HepG2 (cell line): ENCODE data around the gene CASD1. TPM values are rescaled to one million over a fixed set of nuclear protein-coding genes. Genes with fewer than 3 reads are reported as not detected.

ENCODE experiments used
- ATAC-seq: fragments of 200-7000 bp; cut with Tn5 transposase; 3 replicates; pipeline ENCODE4 v1.9.1; 2020; ENCODE audit warnings: mild to moderate bottlenecking, moderate library complexity
- BruUV-seq: library from RNA; stranded (reverse); fragments of 400-500 nt; replicated peaks from 2 replicates; lab custom pipeline; 2021; lab: Mats Ljungman, UMichigan
- CTCF ChIA-PET: fragments of 300-600 bp; formaldehyde crosslinking; extraction: SDS; loops from one replicate; lab custom pipeline; 2021; ENCODE audit warnings: low total read pairs, inconsistent platforms, low intra/inter-chr PET ratio; lab: Yijun Ruan, JAX
- POLR2A ChIA-PET: fragments of 350-600 bp; sonication (Branson Sonifier 250); formaldehyde crosslinking; loops from one replicate; lab custom pipeline; 2020; ENCODE audit warnings: antibody characterized with exemption, inconsistent platforms; lab: Yijun Ruan, JAX
- DNase-seq: peaks from one replicate; pipeline ENCODE4 v3.0.0-alpha.2; 2015; ENCODE audit warnings: low spot score
- FAIRE-seq: peaks from 3 replicates; lab custom pipeline; 2011; peaks lifted over from hg19 to GRCh38; lab: Jason Lieb, UNC
- H2AFZ ChIP-seq: one replicate; pipeline ENCODE4 v1.6.1; 2011; ENCODE audit warnings: low read length, inconsistent platforms
- H3K27ac ChIP-seq: fragments of 300-600 bp; 3 replicates; pipeline ENCODE4 v1.8.0; 2011; ENCODE audit warnings: mixed run types, mild to moderate bottlenecking, mixed read lengths, low read length, inconsistent platforms; ENCODE audit not compliant: insufficient read depth; ENCODE audit errors: extremely low read length
- H3K27me3 ChIP-seq, 2 experiments: fragments of 200-600 bp in 1 of 2; 2 replicates in 1 of 2; 3 replicates in 1 of 2; pipeline versions ENCODE4 v1.6.0 to v1.8.0; 2011; ENCODE audit warnings: low read length in 2 of 2, mild to moderate bottlenecking in 2 of 2, moderate library complexity in 2 of 2, inconsistent platforms in 1 of 2; ENCODE audit not compliant: insufficient read depth in 2 of 2, control insufficient read depth in 1 of 2
- H3K36me3 ChIP-seq, 2 experiments: fragments of 200-600 bp in 1 of 2; replicated peaks in 1 of 2; 2 replicates in 1 of 2; 3 replicates in 1 of 2; pipeline versions ENCODE4 v1.5.1 to v1.8.0; 2011; ENCODE audit warnings: low read length in 2 of 2, inconsistent platforms in 1 of 2; ENCODE audit not compliant: insufficient read depth in 2 of 2, control insufficient read depth in 1 of 2
- H3K4me1 ChIP-seq: 2 replicates; pipeline ENCODE4 v1.5.1; 2012; ENCODE audit warnings: low read length, inconsistent platforms; ENCODE audit not compliant: insufficient read depth
- H3K4me2 ChIP-seq: 2 replicates; pipeline ENCODE4 v1.6.0; 2011; ENCODE audit warnings: low read depth, low read length, inconsistent platforms
- H3K4me3 ChIP-seq, 3 experiments: fragments of 200-600 bp in 1 of 3; sonication (generic), shearing (Covaris generic) in 1 of 3; replicated peaks in 1 of 3; 2 replicates each; pipeline ENCODE4 v1.5.1; 2011 to 2016; ENCODE audit warnings: low read length in 3 of 3, inconsistent platforms in 2 of 3, low read depth in 2 of 3, mild to moderate bottlenecking in 2 of 3, control low read depth in 1 of 3, mixed read lengths in 1 of 3; ENCODE audit not compliant: insufficient read depth in 1 of 3
- H3K79me2 ChIP-seq: one replicate; pipeline ENCODE4 v1.6.1; 2011; ENCODE audit warnings: low read length, inconsistent platforms; ENCODE audit not compliant: insufficient read depth
- H3K9ac ChIP-seq: 2 replicates; pipeline ENCODE4 v1.6.0; 2011; ENCODE audit warnings: mild to moderate bottlenecking, low read depth, low read length, inconsistent platforms; ENCODE audit not compliant: insufficient read depth
- H3K9me3 ChIP-seq: 2 replicates; pipeline ENCODE4 v1.5.1; 2012; ENCODE audit warnings: mild to moderate bottlenecking, low read length
- H4K20me1 ChIP-seq: 2 replicates; pipeline ENCODE4 v1.6.0; 2011; ENCODE audit warnings: inconsistent platforms, mild to moderate bottlenecking, low read length, moderate library complexity; ENCODE audit not compliant: insufficient read depth
- BRD4 ChIP-seq: sonication (generic); formaldehyde crosslinking; IDR thresholded peaks from 2 replicates; pipeline ENCODE4 v1.4.0; 2020; ENCODE audit warnings: missing genetic modification reagents
- GABPB1 ChIP-seq: IDR thresholded peaks from 2 replicates; pipeline ENCODE4 v1.6.1; 2016; ENCODE audit warnings: mild to moderate bottlenecking, missing genetic modification reagents, moderate library complexity, missing compliant biosample characterization
- MEF2D ChIP-seq: sonication (generic); formaldehyde crosslinking; IDR thresholded peaks from 2 replicates; pipeline ENCODE4 v1.5.1; 2020; ENCODE audit warnings: mild to moderate bottlenecking, missing genetic modification reagents
- MZF1 ChIP-seq: sonication (generic); formaldehyde crosslinking; IDR thresholded peaks from 2 replicates; pipeline ENCODE4 v1.8.1; 2023; ENCODE audit warnings: mild to moderate bottlenecking, missing genetic modification reagents, borderline replicate concordance
- RORA ChIP-seq: sonication (generic); formaldehyde crosslinking; IDR thresholded peaks from 2 replicates; pipeline ENCODE4 v1.5.0; 2020; ENCODE audit warnings: mild to moderate bottlenecking, missing genetic modification reagents, moderate library complexity
- SMAD9 ChIP-seq: sonication (generic); formaldehyde crosslinking; IDR thresholded peaks from 2 replicates; pipeline ENCODE4 v1.5.1; 2020; ENCODE audit warnings: mild to moderate bottlenecking, missing genetic modification reagents
- WGBS: methylation state at CpG from one replicate; pipeline ENCODE4 v1.1.6; 2017; ENCODE audit warnings: low lambda C conversion rate; 5-methylcytosine and 5-hydroxymethylcytosine counted together
- in situ Hi-C: cut with HindIII; loops from 2 replicates; pipeline ENCODE4 v1.10.0; 2017; ENCODE audit warnings: low pct_unique_long_range_greater_than_20kb; ENCODE audit not compliant: extremely low pct_ligation_motif_present
- intact Hi-C: fragments of 100-400 bp; cut with micrococcal nuclease; formaldehyde crosslinking; loops from one replicate; pipeline ENCODE4 v1.10.0; 2022; ENCODE audit not compliant: unreplicated experiment
- polyA plus RNA-seq, 8 experiments: library from polyadenylated mRNA; depleted of rRNA in 3 of 8; stranded (reverse) in 7 of 8; unstranded in 1 of 8; fragments of >200 nt; fragmentation: Illumina TruSeq in 4 of 8; extraction: Trizol in 4 of 8; gene quantifications; 2 replicates each; pipeline versions ENCODE4 v1.2.1 to v1.2.3, GENCODE V29; 2011 to 2016; ENCODE audit warnings: low read depth in 4 of 8, missing spikeins in 1 of 8, mixed read lengths in 1 of 8; ENCODE audit not compliant: insufficient read depth in 1 of 8
- total RNA-seq, 5 experiments: library from RNA; depleted of rRNA; stranded (reverse); fragments of >200 nt; fragmentation: Illumina TruSeq; extraction: Trizol; gene quantifications; 2 replicates each; pipeline ENCODE4 v1.2.3, GENCODE V29; 2016; ENCODE audit warnings: low read depth in 1 of 5
- TF ChIP-seq, protein P1 (sequence below): sonication (generic); formaldehyde crosslinking; IDR thresholded peaks from 2 replicates; pipeline ENCODE4 v1.4.0; 2020; ENCODE audit warnings: missing genetic modification reagents
- TF ChIP-seq, protein P2 (sequence below), 2 experiments: fragments of 450-650 bp in 1 of 2; sonication (generic) in 1 of 2; formaldehyde crosslinking; IDR thresholded peaks; 2 replicates each; pipeline versions ENCODE4 v1.5.0 to v1.8.0; 2020 to 2022; ENCODE audit warnings: mild to moderate bottlenecking in 1 of 2, missing genetic modification reagents in 1 of 2
- TF ChIP-seq, protein P3 (sequence below): IDR thresholded peaks from 2 replicates; pipeline ENCODE4 v1.4.0; 2020; ENCODE audit warnings: mild to moderate bottlenecking, missing genetic modification reagents
- TF ChIP-seq, protein P4 (sequence below): IDR thresholded peaks from 2 replicates; pipeline ENCODE4 v1.6.1; 2016; ENCODE audit warnings: missing compliant biosample characterization, missing genetic modification reagents, borderline replicate concordance

CASD1 gene
- total and polyA plus RNA-seq, 2 of the 13 experiments (the other 11 are each of a cell fraction or from before 2014, with no cell fraction given), result 22.9 to 32.6 TPM

DNA sequence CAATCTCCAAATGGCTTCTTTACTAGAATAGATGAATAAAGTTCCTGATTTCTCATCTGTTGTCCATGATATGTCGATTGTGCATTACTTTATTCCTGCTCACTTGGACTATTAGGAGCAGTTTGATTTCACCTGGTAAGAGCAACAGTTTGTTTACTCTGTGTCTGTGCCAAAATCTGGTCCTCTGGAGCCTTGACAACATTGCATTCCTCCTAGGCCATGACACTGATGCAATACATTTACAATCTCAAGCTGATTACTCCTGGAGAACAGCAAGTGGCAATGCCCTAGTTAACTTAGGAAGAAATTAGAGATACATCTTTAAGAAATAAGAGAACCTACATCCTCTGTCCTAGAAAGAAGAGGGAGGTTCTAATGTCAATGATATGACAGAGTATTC lies 74.5 kb downstream of the CASD1 start:
- no TSS peak for BruUV-seq
- Histone ChIP-seq H3K27me3 (no peaks in the 10 kb centered on the region), H3K4me1 (peaks cover 39% of the 10 kb centered on the region), H3K4me2 (no peak overlapping the region), H3K9me3 (no peaks in the 10 kb centered on the region), H3K36me3 (no peaks in the 10 kb centered on the region; a peak in 1 of 5 replicates), H3K9ac (no peak overlapping the region), H3K4me3 (no peak overlapping the region), H3K79me2 (no peaks in the 10 kb centered on the region), H2AFZ (no peak overlapping the region), H4K20me1 (no peaks in the 10 kb centered on the region), H3K27ac (no peak overlapping the region)
- CTCF ChIA-PET, result no interaction called here
- intact Hi-C loops (loop anchor here (5.0 kb wide), 1 partner anchor 38 kb away; no protein-coding TSS in a partner anchor), in situ Hi-C loops (no loop called here)
- WGBS, result 50% methylated on average over 1 of the region's 1 CpG
- FAIRE-seq (no peak), DNase-seq (peak; percentile 38), ATAC-seq (peak; percentile 20; the same call in 2 of the 3 replicates)
- POLR2A ChIA-PET, result interaction anchor here (1.3 kb wide), 1 partner anchor 71 kb away, joined by 4 read pairs; the partner anchor contains the start of gene SGCE
- TF ChIP-seq, protein P1, sequence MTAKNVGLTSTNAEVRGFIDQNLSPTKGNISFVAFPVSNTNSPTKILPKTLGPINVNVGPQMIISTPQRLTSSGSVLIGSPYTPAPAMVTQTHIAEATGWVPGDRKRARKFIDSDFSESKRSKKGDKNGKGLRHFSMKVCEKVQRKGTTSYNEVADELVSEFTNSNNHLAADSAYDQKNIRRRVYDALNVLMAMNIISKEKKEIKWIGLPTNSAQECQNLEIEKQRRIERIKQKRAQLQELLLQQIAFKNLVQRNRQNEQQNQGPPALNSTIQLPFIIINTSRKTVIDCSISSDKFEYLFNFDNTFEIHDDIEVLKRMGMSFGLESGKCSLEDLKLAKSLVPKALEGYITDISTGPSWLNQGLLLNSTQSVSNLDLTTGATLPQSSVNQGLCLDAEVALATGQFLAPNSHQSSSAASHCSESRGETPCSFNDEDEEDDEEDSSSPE (CRISPR knock-in tag), result no peak
- TF ChIP-seq, protein P2, sequence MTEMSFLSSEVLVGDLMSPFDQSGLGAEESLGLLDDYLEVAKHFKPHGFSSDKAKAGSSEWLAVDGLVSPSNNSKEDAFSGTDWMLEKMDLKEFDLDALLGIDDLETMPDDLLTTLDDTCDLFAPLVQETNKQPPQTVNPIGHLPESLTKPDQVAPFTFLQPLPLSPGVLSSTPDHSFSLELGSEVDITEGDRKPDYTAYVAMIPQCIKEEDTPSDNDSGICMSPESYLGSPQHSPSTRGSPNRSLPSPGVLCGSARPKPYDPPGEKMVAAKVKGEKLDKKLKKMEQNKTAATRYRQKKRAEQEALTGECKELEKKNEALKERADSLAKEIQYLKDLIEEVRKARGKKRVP (CRISPR knock-in tag; IDR thresholded peaks at IDR 0.05), result peak in 1 of 2 experiments; percentile 91; a peak in 2 of 4 replicates
- TF ChIP-seq RORA (CRISPR knock-in tag), result no peak
- TF ChIP-seq, protein P3, sequence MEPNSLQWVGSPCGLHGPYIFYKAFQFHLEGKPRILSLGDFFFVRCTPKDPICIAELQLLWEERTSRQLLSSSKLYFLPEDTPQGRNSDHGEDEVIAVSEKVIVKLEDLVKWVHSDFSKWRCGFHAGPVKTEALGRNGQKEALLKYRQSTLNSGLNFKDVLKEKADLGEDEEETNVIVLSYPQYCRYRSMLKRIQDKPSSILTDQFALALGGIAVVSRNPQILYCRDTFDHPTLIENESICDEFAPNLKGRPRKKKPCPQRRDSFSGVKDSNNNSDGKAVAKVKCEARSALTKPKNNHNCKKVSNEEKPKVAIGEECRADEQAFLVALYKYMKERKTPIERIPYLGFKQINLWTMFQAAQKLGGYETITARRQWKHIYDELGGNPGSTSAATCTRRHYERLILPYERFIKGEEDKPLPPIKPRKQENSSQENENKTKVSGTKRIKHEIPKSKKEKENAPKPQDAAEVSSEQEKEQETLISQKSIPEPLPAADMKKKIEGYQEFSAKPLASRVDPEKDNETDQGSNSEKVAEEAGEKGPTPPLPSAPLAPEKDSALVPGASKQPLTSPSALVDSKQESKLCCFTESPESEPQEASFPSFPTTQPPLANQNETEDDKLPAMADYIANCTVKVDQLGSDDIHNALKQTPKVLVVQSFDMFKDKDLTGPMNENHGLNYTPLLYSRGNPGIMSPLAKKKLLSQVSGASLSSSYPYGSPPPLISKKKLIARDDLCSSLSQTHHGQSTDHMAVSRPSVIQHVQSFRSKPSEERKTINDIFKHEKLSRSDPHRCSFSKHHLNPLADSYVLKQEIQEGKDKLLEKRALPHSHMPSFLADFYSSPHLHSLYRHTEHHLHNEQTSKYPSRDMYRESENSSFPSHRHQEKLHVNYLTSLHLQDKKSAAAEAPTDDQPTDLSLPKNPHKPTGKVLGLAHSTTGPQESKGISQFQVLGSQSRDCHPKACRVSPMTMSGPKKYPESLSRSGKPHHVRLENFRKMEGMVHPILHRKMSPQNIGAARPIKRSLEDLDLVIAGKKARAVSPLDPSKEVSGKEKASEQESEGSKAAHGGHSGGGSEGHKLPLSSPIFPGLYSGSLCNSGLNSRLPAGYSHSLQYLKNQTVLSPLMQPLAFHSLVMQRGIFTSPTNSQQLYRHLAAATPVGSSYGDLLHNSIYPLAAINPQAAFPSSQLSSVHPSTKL (CRISPR knock-in tag), result peak; percentile 33; the same call in 1 of the 2 replicates
- no peak for TF ChIP-seq GABPB1
- no peak for TF ChIP-seq BRD4 (CRISPR knock-in tag)
- TF ChIP-seq, protein P4, sequence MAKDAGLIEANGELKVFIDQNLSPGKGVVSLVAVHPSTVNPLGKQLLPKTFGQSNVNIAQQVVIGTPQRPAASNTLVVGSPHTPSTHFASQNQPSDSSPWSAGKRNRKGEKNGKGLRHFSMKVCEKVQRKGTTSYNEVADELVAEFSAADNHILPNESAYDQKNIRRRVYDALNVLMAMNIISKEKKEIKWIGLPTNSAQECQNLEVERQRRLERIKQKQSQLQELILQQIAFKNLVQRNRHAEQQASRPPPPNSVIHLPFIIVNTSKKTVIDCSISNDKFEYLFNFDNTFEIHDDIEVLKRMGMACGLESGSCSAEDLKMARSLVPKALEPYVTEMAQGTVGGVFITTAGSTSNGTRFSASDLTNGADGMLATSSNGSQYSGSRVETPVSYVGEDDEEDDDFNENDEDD (CRISPR knock-in tag), result no peak
- TF ChIP-seq SMAD9 (CRISPR knock-in tag), result no peak
- no peak for TF ChIP-seq MZF1 (CRISPR knock-in tag)
- TF ChIP-seq MEF2D (CRISPR knock-in tag), result no peak
